Prostate gland (tissue), 2 donors: ENCODE results near the gene SEL1L3.

ENCODE experiments used
- CTCF ChIP-seq, 4 experiments: fragments of 200-600 bp in 2 of 4; fragments of 450-650 bp in 2 of 4; sonication (generic) in 2 of 4; IDR thresholded peaks; 1 replicate in 3 of 4; 2 replicates in 1 of 4; pipeline ENCODE4 v1.5.1; 2016 to 2019; ENCODE audit warnings: antibody characterized with exemption in 4 of 4, mild to moderate bottlenecking in 2 of 4, moderate library complexity in 2 of 4
- POLR2A ChIP-seq: fragments of 450-650 bp; IDR thresholded peaks from one replicate; pipeline ENCODE4 v1.6.1; 2016; ENCODE audit warnings: antibody characterized with exemption, mild to moderate bottlenecking
- POLR2AphosphoS5 ChIP-seq: sonication (generic); formaldehyde crosslinking; IDR thresholded peaks from one replicate; pipeline ENCODE4 v1.6.1; 2017; ENCODE audit warnings: antibody characterized with exemption

GRCh38 chr4:25769251-25769650 lies 93.5 kb downstream of the SEL1L3 start:
- TF ChIP-seq CTCF (IDR thresholded peaks at IDR 0.05) (no peak), POLR2A (no peak), POLR2AphosphoS5 (no peak)
